NT2/D1 (cell line): Measurements from ENCODE around the gene LEFTY1.

Experiments
- SUZ12 ChIP-seq: IDR thresholded peaks from 2 replicates; pipeline ENCODE4 v1.6.1; 2011; ENCODE audit not compliant: insufficient read length, insufficient read depth; ENCODE audit errors: extremely low read depth
- YY1 ChIP-seq: IDR thresholded peaks from 2 replicates; pipeline ENCODE4 v1.6.1; 2011; ENCODE audit not compliant: insufficient read length, insufficient read depth
- ZNF274 ChIP-seq: IDR thresholded peaks from 2 replicates; pipeline ENCODE4 v1.6.1; 2011; ENCODE audit warnings: mild to moderate bottlenecking, low read depth, low read length

GRCh38 chr1:225860107-225860506, 28.8 kb downstream of the LEFTY1 start:
- no peak for TF ChIP-seq SUZ12
- no peak for TF ChIP-seq YY1
- TF ChIP-seq ZNF274 = no peak
